Ammon's horn (tissue), 1 donor: ENCODE measurements around the gene DLL1.
"Not testable (repeated sequence)": the region's sequence is repeated elsewhere in the genome, so short reads cannot be mapped to it uniquely, and the experiment has no call there.

Experiments
- DNase-seq: peaks from one replicate; pipeline ENCODE4 v3.0.0-alpha.2; 2016; ENCODE audit warnings: low spot score

The DLL1 gene

DNA sequence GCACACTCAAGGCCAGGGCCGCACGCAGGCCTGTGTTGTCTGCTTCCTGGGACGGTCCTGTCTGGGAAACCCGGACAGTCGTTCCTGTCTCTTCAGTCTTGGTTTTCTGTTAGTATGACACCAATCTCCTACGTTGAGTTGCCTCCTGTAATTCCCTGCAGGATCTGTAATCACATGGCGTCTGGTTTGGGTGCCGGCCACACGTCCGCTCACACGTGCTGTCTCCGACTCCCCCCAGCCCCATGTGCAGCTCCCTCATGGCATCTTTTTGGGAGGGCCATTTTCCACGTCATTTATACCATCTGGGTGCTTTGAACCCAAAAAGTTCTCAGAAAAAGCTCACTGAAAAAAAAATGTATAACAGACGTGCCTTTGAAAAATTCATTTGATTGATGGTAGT, 23.2 kb downstream of the DLL1 start:
- no peak for DNase-seq

DNA sequence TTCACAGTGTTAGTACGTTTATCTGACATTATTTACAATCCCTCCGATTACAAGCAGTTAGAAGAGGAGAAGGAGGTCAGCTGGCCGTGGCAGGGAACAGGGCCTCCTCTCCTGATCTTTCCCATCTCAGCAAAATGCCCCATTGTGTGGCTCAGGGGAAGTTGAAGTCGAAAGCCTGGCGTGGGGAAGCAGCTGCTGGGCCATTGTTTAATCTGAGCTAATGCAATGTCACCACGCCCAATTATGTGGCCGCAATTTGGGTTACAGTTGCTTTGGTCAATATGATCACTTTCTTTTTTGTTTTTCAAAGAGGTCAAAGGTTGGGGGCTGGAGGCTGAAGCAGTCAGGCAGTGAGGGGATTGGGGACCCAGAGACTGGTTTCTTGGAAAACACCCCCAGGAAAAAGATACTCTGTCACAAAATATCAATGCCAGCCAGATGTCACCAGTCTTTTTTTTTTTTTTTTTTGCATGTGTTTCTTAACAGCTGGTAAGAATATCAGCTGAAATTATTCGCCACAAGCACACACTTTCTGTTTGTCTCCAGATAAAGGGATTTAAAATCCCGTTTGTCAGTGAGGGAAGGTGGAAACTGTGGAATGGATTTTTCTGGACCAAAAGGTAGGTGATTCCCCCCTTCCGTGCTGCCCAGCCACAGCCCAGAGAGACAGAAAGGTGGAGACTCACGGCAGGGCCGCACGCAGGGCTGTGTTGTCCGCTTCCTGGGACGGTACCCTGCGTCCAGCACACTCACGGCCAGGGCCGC, 24.6 kb downstream of the DLL1 start:
- DNase-seq, result peak; percentile 84

DNA sequence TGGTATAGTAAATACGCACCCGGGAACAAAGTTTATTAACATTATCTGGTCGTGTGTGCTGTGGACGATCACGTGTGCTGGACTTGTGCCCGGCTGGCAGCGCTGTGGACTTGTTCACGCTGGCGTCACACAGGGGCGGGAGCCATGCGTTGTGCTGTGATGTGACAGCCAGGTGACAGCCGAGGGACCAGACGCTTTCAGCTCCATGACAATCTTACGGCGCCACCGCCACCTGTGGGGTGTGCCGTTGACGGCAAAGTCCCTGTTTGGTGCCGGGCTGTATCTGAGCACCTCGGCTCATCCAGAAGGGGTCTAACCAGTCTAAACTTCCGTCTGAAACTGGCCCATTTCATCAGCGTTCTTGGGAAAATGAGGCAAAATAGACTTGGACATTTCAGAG, 25.2 kb downstream of the DLL1 start:
- peak; percentile 91 for DNase-seq

DNA sequence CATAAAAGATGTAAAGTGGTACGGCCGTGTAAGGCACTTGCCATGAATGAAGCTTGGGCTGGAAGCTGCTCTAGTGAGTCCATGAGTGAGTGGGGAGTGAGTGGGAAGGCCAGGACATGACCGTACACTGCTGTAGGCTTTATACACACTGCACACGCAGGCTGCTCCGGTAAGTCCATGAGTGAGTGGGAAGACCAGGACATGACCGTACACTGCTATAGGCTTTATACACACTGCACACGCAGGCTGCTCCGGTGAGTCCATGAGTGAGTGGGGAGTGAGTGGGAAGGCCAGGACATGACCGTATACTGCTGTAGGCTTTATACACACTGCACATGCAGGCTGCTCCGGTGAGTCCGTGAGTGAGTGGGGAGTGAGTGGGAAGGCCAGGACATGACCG, 26.2 kb downstream of the DLL1 start:
- DNase-seq, result not testable (repeated sequence)

DNA sequence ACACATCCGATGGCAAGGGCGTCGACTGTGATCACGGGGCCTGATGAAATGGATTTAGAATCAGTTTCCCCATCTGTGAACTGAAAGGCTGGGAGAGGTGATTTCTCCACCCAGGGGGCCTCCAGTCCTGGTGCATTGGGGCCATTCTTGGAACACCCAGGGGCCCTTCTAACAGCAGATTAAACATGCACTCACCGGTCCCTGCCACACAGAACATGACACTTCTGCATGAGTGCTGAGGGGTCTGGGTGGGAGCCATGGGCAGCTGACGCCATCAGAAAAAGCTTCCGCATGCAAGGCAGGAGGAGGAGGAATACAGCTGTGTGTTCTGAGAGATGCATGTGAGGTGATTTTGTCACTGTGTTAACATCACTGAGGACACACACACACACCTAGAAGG, 26.8 kb downstream of the DLL1 start:
- DNase-seq, result no peak

DNA sequence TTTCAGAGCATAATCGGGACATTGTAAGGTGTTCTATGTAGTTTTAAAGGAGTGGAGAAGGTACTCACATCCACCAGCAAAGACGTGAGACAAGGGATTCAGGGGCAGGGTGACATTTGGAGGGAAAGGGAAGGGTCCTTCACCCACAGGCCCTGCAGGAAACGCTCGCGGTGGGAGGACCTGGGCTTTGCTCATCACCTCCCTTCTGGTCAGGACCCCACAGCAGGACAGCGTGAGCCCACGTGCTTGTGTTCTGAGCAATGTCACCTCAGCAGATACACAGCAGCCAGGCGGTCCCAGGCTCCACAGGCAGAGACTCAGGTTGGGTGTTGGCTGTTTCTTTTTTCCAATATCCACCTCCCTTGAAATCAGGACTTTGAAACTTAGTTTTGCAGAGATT, 27.5 kb downstream of the DLL1 start:
- DNase-seq, result no peak

DNA sequence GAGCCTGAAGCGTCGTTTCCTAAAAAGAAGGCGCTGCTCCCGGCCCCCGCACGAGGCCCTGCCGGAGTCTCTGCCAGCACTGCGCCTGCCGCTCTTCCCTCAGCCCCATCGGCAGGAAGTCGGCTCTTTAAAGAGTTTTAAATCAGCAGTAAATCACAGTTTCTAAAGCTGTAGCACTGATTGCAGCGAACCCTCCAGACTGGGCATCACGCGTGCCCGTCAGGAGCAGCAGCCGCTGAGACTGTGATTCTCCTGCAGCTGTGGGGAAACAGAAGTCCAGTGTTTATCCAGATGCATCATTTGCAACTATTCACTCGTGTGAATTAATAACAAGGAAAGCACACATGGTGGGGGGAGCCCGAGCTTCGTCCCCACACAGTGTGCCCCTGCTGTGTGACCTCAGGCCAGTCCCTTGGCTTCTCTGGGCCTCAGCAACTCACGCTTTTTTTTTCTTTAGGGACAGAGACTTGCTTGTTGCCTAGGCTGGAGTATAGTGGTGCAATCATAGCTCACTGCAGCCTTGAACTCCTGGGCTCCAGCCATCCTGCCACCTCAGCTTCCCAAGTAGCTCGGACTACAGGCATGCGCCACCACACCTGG, 28.3 kb downstream of the DLL1 start:
- peak; percentile 82 for DNase-seq

DNA sequence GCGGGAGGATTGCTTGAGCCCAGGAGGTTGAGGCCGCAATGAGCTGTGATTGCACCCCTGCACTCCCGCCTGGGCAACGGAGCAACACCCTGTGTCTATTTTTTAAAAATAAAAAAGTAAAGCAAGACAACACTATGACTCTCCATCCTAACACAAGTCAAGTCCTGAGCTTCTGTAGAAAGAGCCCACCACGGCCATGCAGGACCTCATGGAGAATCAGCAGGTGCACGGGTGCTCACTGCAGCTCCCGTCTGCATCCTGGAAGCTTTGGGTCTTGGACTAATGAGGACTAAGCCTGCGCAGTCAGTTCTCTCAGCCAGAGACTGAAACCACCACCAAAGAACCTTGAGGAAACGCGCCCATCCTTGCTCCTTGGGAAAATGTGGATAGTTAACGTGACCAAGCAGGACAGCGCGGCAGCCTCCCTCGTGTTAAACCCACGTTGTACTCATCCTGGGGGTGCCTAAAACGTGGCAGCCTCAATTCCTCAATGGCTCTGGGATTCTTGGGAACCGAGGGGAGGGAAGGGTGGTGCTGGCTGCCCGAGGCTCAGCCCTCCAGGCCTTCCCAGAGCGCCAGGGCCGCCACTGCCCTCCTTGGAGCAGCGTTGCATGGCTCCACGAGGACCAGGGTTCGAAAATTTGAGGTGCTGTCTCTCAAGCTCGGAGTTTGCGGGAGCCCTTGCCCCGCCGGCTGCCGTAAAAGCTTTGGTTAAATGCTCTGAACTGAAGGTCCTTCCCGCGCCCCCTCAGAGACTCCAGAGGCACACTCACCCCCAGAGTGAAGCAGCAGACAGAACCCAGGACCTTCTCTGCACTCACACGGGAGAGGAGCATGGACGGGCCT, 29.0 kb downstream of the DLL1 start:
- no peak for DNase-seq

DNA sequence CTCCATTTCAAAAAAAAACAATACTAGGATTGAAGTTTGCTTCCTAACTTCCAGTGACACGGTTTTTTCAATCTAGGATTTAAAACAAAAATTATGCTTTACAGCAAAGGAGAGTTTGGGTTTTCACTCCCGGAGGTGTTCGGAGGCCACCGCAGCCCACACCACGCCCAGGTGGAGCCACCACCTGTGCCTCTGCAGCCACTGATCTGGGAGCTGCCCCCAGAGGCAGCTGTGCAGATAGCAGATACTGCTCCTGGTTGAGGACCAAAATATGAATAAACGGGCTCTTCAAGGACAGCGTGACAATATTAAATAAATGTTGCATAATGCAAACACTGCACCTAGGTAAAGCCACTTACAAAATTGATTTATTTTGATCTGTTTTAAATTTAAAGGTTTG, 30.2 kb downstream of the DLL1 start:
- DNase-seq, result no peak

DNA sequence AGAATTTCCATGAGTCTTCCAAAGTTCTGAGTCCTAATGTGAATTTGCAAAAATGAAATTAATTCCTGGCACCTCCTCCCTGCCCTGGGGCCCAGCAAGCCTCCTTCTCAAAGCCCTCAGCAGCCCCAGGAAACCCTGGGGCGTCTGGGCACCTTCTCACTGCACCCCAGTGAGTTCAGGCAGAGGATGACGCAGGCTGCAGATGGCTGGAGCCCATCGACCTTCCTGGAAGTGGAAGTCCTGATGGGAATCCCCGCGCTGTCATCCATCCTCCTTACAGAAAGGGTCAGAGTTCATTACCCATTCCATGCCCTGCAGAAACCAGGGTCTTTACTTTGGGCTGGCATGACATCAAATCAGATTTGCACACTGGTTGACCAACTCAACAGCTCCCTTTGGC, 31.6 kb downstream of the DLL1 start:
- DNase-seq, result no peak

DNA sequence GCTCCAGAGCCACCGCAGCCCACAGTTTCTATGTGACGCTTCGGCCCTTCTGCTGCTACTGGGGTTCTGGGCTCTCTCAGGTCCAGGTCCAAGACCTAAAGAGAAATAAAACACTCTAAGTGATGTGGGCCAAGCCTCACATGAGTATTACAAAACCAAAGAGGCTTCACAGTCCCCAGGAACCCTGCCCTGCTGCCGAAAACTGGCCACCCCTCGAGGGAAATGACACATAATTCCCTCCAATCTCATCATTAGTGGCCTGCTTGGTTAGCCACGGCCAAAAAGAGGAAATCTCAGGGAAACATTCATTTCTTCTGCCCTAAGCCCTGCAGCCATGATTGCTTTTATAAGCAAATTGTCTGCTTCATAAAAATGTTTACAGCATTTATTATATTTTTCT, 32.5 kb downstream of the DLL1 start:
- DNase-seq, result no peak

DNA sequence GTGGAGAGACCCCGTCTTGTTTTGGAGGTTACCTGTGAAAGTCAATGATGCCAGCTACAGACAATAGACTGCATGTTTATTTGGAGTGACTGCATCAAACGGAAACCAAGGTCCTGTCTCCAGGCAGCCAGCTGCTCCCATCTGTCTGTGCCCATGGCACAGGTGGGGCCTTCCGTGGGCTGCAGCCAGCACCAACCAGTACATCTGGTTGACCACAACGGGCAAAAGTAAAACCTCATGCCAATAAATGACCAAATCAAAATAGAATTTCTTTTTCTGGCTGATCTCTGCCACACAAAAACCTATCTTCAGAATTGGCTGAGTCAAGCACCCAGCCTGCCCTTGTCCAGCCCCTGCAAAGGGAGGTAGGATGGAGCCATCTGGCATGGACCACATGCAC, 33.5 kb downstream of the DLL1 start:
- DNase-seq, result no peak

DNA sequence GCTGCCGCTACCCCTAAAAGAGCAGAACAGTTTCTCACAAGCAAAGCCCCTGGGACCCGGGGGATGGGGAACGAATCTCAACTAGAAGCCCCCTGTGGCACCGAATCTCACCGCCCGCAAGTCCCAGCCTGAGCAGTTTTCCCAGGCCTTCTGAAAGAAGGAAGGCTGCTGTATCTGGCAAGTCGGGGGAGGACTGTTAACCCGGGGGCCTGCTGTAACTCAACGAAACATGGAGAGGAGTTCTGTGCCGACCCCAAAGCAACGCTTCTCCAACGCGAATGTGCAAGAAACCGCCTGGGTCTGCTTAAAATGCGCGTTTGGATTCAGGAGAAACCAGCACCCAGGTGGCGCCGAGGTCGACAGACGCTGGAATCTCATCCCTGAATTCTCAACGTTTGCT, 34.2 kb downstream of the DLL1 start:
- no peak for DNase-seq

DNA sequence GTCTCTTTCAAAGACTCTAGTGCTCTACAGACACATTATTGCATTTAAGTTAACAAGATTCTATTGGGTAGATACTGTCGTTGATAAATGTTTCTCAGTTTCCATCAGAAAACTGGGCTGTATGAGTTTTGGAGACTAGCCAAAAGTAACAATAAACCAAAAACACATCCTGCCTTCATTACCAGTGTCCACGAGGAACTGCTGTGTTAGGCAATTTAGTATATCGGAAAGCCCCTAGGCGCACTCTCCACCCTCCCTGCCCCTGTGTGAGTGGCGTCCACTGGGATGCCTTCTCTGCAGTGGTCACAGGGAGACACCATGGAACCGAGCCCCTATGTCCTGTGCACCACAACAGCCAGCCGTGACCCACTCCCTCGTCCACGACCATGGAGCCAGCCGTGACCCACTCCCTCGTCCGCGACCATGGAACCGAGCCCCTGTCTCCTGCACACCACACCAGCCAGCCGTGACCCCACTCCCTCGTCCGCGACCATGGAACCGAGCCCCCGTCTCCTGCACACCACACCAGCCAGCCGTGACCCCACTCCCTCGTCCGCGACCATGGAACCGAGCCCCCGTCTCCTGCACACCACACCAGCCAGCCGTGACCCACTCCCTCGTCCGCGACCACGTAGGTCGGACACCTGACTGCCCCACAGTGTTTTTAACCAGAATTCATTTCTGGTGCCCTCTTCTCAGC, 35.3 kb downstream of the DLL1 start:
- DNase-seq, result no peak

DNA sequence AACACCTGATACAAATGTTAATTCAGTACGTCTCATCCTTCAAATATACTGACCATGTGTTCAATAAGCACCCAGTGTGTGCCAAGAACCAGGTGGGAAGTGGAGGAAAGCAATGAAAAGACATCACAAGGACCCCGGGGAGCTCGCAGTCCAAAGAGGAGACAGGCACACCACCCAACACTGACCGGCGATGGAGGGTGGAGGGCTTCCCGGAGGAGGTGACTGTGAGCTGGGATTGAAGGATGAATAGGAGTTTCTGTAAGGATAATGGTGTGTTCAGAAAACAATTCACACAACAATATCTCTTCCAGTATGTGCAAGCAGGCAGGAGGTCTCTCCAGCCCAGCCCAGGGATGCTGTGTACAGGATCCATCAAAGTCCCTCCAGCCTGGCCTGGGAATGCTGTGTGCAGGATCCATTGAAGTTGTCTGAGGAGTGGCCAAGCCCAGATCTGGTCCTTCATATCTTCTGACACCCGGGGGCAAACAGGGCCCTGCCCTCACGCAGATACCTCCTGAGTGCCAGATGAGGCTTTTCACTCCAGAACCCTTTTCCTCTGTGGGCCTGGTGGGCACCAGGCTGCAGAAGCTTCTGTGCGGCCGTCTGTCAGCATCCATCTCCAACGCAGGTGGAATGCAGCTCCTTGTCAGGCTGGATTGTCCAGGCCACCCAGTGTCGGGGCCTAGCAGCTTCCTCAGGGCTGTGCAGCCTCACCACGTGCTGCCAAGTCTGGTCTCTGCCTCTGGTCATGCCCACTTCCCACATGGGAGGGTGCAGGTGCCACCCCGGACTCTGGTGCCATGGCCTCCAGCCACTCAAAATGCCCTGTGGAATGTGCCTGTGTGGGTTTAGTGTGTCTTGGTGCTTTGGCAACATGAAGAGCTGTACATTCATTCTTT, 36.3 kb downstream of the DLL1 start:
- no peak for DNase-seq

DNA sequence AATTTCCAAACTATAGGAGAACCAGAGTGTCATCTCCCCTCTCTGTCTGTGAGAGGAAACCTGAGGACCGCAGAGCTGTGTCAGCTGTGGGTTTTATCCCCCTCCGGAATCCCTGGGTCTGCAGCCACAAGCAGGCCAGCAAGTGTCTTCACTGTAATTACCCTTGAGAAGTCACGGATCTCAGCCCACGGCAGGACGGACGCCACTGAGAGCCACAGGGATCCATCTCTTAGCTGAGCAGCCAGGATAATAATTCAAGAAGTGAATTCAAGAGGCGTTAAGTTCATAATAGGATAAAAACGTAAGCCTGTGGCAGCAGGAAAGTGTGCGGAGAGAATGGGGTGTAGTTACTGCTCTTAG, 37.0 kb downstream of the DLL1 start:
- DNase-seq, result no peak

DNA sequence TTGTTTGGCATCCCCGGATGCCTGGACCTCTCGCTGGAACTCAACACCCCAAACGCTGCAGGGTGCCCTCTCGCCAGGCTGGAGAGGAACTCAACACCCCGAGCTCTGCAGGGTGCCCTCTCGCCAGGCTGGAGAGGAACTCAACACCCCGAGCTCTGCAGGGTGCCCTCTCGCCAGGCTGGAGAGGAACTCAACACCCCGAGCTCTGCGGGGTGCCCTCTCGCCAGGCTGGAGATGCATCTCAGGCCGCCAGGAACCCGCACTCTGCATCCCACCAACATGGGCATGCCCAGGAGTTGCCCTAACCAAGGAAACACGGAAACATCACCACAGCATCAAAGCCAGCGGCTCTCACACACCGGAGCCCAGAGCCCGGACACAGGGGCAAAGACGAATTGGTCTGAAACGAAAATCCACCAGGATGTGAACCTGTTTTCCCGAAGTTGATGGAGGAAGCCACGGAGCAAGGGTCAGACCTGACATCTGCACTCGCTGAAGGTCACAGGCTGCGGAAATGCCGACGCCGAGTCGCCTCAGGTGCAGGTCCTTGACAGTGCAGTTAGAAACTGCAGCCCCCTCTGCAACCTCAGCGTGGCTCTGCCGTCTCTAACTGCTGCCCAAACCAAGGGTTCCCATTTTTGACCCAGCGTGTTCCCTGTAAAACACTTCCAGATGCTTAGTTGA, 37.5 kb downstream of the DLL1 start:
- no peak for DNase-seq

DNA sequence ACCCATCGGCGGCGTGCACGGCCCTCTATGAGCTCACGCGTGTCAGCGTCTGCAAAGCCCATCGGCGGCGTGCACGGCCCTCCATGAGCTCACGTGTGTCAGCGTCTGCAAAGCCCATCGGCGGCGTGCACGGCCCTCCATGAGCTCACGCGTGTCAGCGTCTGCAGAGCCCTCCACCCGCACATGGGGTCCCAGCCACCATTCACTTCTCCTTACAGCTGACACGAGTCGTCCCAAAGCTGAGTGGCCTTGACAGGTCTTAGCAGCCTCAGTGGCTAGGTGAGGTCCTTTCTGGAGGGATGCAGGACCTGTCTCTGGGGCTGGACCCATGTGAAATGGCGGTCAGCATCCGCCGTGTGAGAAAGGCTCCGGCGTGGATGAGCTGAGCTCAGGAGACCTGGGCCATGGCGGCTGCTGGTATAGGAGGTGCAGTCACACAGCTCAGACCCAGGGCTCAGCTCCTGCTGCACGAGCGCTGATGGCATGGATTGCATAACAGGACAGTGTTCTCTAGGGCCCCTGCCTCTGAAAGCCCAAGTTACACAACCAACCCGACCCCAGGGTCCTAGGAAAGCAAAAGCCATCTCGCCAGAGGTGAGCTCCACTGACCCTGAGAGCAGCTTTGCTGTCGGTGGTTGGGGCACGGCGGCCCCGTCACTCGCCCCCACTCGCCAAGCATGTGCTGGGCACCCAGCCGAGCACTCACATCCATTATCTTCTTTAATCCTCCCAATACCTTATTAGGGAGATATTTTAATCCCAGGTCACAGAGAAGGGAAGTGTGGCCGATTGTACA, 38.9 kb downstream of the DLL1 start:
- DNase-seq, result no peak

DNA sequence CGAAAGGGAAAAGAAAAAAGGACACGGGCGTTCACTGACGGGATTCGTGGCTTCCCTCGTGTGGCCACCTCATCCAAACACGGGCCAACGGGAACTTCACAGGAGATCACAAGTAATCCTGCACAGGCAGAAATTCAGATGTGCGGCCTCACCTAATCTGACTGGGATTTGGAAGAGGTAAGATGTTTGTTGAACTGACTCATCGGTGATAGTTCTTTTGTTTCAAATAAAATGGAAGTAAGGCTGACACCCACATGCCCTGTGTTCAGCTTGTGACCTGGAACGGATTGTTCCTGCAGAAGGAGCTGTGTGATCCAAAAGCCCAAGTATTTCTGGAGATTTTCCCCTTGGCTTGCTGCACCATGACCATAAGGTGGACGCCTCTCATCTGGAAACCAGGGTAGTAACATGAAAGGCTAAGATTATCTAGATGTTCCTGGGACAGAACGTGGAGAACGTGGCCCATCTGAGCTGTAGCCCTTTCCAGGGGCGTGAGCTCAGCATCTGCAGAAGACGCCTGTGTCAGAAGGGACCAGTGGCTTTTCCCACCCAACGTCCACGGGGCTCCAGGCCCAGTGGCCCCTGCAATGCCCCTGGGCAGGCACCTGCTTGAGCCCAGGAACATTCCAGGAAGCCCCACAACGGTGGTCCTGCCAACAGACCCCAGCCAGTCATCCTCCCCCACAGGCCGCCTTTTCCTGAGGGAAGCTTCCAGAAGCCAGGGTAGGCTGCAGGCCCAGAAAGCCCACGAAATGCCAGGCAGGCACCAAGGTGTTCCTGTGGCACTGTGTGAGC, 39.7 kb downstream of the DLL1 start:
- DNase-seq, result no peak
